Suppressor macrophage treated with lipopolysaccharide for 4 hours (primary cell): ENCODE results near the gene FDX1.

ENCODE experiments used
- DNase-seq: peaks from one replicate; pipeline ENCODE4 v3.0.0-alpha.2; 2020

FDX1 gene

DNA sequence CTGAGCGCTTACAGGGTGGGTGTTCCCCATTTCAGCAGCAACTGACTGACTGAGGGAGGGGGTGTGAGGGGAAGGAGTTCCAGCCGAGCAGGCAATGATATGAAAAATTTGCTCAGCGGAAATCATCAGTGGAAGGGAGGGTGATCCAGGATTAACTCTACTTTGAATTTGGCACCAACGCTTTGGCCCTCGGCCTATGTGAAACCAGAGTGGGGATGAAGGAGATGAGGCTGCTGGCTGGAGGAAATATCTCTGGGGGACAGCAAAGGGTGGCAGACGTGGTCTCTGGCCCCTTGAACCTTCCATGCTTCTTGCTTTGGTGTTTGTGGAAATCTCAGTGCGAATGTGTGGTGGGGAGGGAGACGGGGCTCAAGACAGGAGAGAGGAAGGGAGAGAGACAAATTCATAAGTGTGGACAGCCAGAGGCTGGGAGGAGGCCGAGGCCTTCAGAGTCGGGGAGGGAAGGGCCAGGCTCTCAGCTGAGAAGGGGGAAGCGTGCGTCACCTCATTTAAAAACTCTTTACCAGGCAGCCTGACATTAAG is 83.6 kb downstream of the FDX1 start:
- no peak for DNase-seq

GRCh38 chr11:110513846-110514437 is 84.2 kb downstream of the FDX1 start:
- DNase-seq, result no peak
